Activated CD8-positive, alpha-beta memory T cell treated with anti-CD3 and anti-CD28 coated beads for 24 hours (primary cell): Measurements from ENCODE around the gene KRTAP4-11.
"Not testable (repeated sequence)": the region's sequence is repeated elsewhere in the genome, so short reads cannot be mapped to it uniquely, and the experiment has no call there.

Experiments
- DNase-seq: peaks from one replicate; pipeline ENCODE4 v3.0.0-alpha.2; 2020

The KRTAP4-11 gene

GRCh38 chr17:41117846-41118386 is at the start of gene KRTAP4-11:
Gene KRTAP4-11, minus strand, starts transcription at chr17:41118373. Its CDS starts 58 bp downstream, at chr17:41118315.
- DNase-seq = not testable (repeated sequence)

GRCh38 chr17:41167561-41167960 is 49.4 kb upstream of the KRTAP4-11 start:
- DNase-seq = no peak

GRCh38 chr17:41163828-41164227 is 45.7 kb upstream of the KRTAP4-11 start:
- DNase-seq = no peak

GRCh38 chr17:41160648-41161047 is 42.5 kb upstream of the KRTAP4-11 start, which contains the start of gene KRTAP4-4:
Gene KRTAP4-4, minus strand, starts transcription at chr17:41160748. Its CDS starts 57 bp downstream, at chr17:41160691.
- no peak for DNase-seq

GRCh38 chr17:41160190-41160589 is 42.0 kb upstream of the KRTAP4-11 start:
- not testable (repeated sequence) for DNase-seq

GRCh38 chr17:41153856-41154255 is 35.7 kb upstream of the KRTAP4-11 start:
- no peak for DNase-seq

- DNase-seq = no peak
Measured at GRCh38 chr17:41151525-41151924, 33.4 kb upstream of the KRTAP4-11 start.

GRCh38 chr17:41150026-41150425 is 31.9 kb upstream of the KRTAP4-11 start:
- no peak for DNase-seq

GRCh38 chr17:41149652-41149985 is 31.4 kb upstream of the KRTAP4-11 start, which contains the start of gene KRTAP4-5:
Gene KRTAP4-5, minus strand, starts transcription at chr17:41149825. Its CDS starts 58 bp downstream, at chr17:41149767.
- no peak for DNase-seq

- DNase-seq = not testable (repeated sequence)
Measured at GRCh38 chr17:41148971-41149651, 30.9 kb upstream of the KRTAP4-11 start.

GRCh38 chr17:41147531-41148204 is 29.5 kb upstream of the KRTAP4-11 start:
- no peak for DNase-seq

GRCh38 chr17:41145261-41145660 is 27.1 kb upstream of the KRTAP4-11 start:
- DNase-seq = no peak

- no peak for DNase-seq
Measured at GRCh38 chr17:41144846-41145245, 26.7 kb upstream of the KRTAP4-11 start.

GRCh38 chr17:41141361-41141760 is 23.2 kb upstream of the KRTAP4-11 start:
- DNase-seq = no peak

GRCh38 chr17:41140360-41141131 is 22.4 kb upstream of the KRTAP4-11 start, which contains the start of gene KRTAP4-6:
Gene KRTAP4-6, minus strand, starts transcription at chr17:41140544. Its CDS starts 57 bp downstream, at chr17:41140487.
- no peak for DNase-seq

GRCh38 chr17:41139865-41140264 is 21.7 kb upstream of the KRTAP4-11 start:
- DNase-seq = not testable (repeated sequence)

- DNase-seq = no peak
Measured at GRCh38 chr17:41133880-41134735, 15.9 kb upstream of the KRTAP4-11 start.

- DNase-seq = no peak
Measured at GRCh38 chr17:41131979-41132378, 13.8 kb upstream of the KRTAP4-11 start.

GRCh38 chr17:41127371-41127770 is 9.2 kb upstream of the KRTAP4-11 start:
- DNase-seq = no peak

GRCh38 chr17:41126412-41126811 is 8.2 kb upstream of the KRTAP4-11 start:
- DNase-seq = no peak

GRCh38 chr17:41125064-41125463 is 6.9 kb upstream of the KRTAP4-11 start:
- no peak for DNase-seq

GRCh38 chr17:41123991-41124371 is 5.8 kb upstream of the KRTAP4-11 start, which contains the start of gene KRTAP4-12:
Gene KRTAP4-12, minus strand, starts transcription at chr17:41124182. Its CDS starts 60 bp downstream, at chr17:41124122.
- DNase-seq = not testable (repeated sequence)
